H1 (cell line): ENCODE measurements around the gene NKAIN2. TPM values are rescaled to one million over a fixed set of nuclear protein-coding genes. Genes with fewer than 3 reads are reported as not detected.

ENCODE experiments used
- polyA plus RNA-seq, 7 experiments: library from polyadenylated mRNA; depleted of rRNA in 3 of 7; stranded (reverse) in 5 of 7; unstranded in 2 of 7; fragments of >200 nt in 5 of 7; fragments of 200-250 nt in 2 of 7; gene quantifications; 1 replicate in 5 of 7; 2 replicates in 1 of 7; 4 replicates in 1 of 7; pipeline versions ENCODE4 v1.2.1 to v1.2.3, GENCODE V29; 2011 to 2013; ENCODE audit warnings: missing spikeins in 2 of 7, mixed read lengths in 2 of 7
- total RNA-seq: library from RNA; stranded (reverse); fragmentation: NEBNext Ultra II Directional; extraction: Animal tissue kit (Norgen Biotek cat#: 25700); gene quantifications from 2 replicates; pipeline ENCODE4 v1.2.1, GENCODE V29; 2021
- TF ChIP-seq, protein P1 (sequence below): fragments of 300-600 bp; sonication (generic); IDR thresholded peaks from 2 replicates; pipeline ENCODE4 v1.7.1; 2012; ENCODE audit warnings: low read length, moderate library complexity, mild to moderate bottlenecking, inconsistent platforms; ENCODE audit not compliant: insufficient replicate concordance

The NKAIN2 gene
- total and polyA plus RNA-seq, 2 of the 8 experiments (the other 6 are each of a cell fraction or from before 2014, with no cell fraction given): 0.20 to 0.34 TPM

DNA sequence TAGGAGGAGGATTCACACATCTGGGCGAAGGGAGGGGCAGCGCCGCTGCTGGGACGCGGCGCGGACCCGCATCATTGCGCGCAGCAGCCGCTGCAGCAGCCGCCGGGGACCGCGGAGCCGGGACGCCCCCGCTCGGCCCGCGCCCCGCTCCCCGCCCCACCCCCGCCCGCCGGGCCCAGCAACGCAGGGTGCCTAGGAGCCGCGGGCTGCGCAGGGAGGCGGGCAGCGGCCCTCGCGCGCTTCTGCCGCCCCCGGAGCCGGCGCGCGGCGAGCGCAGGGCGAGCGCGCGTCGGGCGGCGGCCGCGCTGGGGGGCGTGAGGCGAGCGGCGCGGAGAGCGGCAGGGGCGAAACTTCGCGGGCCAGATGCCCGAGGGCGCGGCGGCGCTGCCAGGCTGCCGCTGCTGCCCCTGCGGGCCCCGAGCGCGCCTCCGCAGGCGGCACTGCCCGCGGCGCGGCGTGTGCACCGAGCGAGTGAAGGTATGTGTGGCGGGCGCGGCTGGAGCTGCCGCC is at the start of gene NKAIN2 (continued):
- TF ChIP-seq, protein P1, sequence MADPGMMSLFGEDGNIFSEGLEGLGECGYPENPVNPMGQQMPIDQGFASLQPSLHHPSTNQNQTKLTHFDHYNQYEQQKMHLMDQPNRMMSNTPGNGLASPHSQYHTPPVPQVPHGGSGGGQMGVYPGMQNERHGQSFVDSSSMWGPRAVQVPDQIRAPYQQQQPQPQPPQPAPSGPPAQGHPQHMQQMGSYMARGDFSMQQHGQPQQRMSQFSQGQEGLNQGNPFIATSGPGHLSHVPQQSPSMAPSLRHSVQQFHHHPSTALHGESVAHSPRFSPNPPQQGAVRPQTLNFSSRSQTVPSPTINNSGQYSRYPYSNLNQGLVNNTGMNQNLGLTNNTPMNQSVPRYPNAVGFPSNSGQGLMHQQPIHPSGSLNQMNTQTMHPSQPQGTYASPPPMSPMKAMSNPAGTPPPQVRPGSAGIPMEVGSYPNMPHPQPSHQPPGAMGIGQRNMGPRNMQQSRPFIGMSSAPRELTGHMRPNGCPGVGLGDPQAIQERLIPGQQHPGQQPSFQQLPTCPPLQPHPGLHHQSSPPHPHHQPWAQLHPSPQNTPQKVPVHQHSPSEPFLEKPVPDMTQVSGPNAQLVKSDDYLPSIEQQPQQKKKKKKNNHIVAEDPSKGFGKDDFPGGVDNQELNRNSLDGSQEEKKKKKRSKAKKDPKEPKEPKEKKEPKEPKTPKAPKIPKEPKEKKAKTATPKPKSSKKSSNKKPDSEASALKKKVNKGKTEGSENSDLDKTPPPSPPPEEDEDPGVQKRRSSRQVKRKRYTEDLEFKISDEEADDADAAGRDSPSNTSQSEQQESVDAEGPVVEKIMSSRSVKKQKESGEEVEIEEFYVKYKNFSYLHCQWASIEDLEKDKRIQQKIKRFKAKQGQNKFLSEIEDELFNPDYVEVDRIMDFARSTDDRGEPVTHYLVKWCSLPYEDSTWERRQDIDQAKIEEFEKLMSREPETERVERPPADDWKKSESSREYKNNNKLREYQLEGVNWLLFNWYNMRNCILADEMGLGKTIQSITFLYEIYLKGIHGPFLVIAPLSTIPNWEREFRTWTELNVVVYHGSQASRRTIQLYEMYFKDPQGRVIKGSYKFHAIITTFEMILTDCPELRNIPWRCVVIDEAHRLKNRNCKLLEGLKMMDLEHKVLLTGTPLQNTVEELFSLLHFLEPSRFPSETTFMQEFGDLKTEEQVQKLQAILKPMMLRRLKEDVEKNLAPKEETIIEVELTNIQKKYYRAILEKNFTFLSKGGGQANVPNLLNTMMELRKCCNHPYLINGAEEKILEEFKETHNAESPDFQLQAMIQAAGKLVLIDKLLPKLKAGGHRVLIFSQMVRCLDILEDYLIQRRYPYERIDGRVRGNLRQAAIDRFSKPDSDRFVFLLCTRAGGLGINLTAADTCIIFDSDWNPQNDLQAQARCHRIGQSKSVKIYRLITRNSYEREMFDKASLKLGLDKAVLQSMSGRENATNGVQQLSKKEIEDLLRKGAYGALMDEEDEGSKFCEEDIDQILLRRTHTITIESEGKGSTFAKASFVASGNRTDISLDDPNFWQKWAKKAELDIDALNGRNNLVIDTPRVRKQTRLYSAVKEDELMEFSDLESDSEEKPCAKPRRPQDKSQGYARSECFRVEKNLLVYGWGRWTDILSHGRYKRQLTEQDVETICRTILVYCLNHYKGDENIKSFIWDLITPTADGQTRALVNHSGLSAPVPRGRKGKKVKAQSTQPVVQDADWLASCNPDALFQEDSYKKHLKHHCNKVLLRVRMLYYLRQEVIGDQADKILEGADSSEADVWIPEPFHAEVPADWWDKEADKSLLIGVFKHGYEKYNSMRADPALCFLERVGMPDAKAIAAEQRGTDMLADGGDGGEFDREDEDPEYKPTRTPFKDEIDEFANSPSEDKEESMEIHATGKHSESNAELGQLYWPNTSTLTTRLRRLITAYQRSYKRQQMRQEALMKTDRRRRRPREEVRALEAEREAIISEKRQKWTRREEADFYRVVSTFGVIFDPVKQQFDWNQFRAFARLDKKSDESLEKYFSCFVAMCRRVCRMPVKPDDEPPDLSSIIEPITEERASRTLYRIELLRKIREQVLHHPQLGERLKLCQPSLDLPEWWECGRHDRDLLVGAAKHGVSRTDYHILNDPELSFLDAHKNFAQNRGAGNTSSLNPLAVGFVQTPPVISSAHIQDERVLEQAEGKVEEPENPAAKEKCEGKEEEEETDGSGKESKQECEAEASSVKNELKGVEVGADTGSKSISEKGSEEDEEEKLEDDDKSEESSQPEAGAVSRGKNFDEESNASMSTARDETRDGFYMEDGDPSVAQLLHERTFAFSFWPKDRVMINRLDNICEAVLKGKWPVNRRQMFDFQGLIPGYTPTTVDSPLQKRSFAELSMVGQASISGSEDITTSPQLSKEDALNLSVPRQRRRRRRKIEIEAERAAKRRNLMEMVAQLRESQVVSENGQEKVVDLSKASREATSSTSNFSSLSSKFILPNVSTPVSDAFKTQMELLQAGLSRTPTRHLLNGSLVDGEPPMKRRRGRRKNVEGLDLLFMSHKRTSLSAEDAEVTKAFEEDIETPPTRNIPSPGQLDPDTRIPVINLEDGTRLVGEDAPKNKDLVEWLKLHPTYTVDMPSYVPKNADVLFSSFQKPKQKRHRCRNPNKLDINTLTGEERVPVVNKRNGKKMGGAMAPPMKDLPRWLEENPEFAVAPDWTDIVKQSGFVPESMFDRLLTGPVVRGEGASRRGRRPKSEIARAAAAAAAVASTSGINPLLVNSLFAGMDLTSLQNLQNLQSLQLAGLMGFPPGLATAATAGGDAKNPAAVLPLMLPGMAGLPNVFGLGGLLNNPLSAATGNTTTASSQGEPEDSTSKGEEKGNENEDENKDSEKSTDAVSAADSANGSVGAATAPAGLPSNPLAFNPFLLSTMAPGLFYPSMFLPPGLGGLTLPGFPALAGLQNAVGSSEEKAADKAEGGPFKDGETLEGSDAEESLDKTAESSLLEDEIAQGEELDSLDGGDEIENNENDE: no peak
